Activated CD4-positive, alpha-beta T cell treated with anti-CD3 and anti-CD28 coated beads for 24 hours (primary cell): ENCODE results near the gene RAB12.
"Not testable (repeated sequence)": the region's sequence is repeated elsewhere in the genome, so short reads cannot be mapped to it uniquely, and the experiment has no call there.

Source experiments
- DNase-seq, 2 donors: peaks; one replicate each; pipeline ENCODE4 v3.0.0-alpha.2; 2020; ENCODE audit warnings: low read depth in 2 of 2

The RAB12 gene

DNA sequence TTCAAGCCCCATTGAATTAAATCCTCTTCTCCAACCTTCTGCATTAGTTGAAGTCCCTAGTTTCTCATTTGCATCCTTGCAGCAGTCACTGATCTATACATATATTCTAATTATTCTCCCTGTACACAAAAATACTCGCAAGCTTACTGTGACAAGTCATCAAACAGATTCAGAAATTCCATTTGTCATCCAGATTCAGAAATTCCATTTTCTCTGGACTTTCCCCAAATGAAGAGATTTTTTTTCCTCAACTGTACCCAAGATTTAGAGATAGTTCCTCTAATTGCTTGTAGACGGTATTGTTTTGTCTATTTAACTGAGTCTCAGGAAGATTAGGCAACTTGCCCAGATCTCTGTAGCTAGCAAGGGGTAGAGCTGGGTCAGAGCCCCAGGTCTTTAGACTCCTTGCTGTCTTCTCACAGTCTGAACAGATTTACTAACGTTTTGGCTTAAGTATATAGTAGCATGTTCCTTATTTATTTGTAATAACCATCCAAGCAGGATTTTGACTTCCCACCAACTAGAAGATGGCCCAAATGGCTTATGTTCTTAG lies 34.2 kb downstream of the RAB12 start:
- no peak for DNase-seq

DNA sequence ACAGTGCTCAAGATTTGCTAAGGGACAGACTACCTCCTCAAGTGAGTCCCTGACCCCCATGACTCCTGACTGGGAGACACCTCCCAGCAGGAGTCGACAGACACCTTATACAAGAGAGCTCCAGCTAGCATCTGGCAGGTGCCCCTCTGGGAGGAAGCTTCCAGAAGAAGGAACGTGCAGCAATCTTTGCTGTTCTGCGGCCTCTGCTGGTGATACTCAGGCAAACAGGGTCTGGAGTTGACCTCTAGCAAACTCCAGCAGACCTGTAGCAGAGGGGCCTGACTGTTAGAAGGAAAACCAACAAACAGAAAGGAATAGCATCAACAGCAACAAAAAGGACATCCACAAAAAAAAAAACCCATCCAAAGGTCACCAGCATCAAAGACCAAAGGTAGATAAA lies 38.1 kb downstream of the RAB12 start:
- DNase-seq, result not testable (repeated sequence)

DNA sequence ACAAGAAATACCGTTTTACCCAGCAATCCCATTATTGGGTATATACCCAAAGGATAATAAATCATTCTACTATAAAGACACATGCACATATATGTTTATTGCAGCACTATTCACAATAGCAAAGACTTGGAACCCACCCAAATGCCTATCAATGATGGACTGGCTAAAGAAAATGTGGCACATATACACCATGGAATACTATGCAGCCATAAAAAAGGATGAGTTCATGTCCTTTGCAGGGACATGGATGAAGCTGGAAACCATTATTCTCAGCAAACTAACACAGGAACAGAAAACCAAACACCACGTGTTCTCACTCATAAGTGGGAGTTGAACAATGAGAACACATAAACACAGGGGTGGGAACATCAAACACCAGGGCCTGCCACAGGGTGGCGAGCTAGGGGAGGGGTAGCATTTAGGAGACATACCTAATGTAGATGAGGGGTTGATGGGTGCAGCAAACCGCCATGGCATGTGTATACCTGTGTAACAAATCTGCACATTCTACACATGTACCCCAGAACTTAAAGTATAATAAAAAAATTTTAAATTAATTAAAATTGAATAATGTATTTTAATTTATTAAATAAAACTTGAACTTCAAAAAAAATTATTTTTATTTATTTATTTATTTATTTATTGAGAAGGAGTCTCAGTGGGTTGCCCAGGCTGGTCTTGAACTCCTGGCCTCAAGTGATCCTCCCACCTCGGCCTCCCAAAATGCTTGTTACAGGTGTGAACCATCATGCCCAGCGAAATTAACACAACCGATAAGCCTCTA lies 42.4 kb downstream of the RAB12 start:
- DNase-seq, result not testable (repeated sequence)

DNA sequence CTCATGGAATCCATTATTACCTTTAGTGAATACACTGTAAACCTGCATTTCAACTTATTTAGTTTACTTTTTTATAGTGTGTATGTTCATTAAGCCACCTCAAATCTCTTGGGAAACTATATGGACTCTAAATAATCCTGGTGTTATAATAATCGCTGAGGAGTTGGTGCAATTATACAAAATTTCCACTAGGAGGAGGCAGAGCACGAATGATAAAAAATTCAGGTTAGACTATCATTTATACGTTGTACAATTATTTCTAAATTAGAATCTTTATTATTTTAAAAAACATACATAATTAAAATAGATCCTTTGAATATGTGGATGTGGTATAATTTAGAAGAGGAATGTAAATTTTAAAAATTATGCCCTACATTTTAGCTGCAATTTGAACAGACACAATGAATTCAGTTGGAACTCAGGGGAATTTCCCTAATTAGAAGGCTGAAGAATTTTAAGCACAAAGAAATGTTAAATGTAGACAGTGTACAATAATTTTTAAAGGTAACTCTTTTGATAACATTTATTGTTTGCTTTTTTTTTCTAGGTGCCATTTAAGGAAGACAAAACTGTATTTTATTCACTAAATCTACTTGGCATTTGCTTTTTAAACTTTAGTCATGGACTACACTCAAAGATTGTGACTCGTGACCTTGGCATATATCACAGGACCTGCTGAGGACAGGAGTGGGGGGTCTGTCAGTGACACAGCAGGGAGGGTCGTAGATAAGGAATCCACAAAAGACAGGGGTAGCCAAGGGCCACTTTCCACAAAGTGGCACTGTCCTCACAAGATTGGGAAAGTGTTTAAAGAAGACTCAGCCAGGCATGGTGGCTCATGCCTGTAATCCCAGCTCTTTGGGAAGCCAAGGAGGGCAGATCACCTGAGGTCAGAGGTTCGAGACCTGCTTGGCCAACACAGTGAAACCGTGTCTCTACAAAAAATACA lies 45.5 kb downstream of the RAB12 start:
- DNase-seq, result no peak

DNA sequence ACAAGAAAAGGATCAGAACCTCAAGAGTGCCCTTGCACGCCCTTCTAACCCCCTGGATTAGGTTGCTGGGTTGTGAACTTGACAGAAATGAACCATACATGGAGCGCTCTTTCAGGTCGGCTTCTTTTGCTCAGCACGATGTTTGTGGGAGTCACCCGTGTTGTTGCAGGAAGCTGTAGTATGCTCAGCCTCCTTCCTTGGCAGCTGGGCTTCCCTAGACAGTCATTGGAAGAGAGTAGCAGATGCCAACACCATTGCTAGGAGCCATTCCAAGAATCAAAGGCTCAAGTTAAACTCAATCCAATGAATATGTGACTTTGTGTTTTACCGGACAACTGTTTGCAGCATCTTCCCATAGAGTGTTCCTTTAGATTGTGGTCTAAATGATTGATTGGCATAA lies 47.0 kb downstream of the RAB12 start:
- DNase-seq, result no peak

DNA sequence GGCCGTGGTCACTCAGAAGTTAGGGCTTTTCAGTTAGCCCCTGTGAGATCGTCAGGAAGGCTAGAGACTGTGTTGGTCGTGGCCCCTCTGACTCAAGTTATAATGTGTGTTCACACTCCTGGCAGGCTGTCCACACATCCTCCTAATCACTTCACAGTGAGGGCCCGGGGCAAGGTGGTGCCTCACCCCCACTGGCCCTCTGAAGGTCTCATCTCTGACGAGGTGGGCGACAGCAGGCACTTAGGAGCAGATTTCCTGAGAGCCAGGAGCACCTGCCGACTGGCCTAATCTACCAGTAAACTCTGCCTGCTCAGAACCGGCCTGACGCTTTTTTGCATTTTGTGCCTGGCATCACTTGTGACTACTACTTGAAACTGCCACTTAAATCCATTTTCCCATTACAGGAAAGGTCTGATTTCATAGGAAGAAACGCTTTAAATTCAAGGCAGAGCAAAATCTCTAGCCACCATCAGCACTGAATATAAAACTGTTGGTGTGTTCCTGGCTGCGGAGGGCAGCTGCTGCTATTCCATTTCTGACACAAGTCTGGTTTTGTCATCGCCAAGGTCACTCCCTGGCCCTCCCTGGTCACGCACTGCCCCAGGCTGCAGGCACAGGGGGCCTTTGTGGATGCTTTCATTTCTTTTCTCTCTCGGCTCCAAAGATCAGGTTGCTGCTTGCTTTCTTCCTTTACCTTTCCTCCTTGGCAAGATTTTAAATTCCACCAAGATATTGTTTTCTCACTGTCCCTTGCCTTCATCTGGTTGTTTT lies 48.0 kb downstream of the RAB12 start:
- DNase-seq, result no peak

DNA sequence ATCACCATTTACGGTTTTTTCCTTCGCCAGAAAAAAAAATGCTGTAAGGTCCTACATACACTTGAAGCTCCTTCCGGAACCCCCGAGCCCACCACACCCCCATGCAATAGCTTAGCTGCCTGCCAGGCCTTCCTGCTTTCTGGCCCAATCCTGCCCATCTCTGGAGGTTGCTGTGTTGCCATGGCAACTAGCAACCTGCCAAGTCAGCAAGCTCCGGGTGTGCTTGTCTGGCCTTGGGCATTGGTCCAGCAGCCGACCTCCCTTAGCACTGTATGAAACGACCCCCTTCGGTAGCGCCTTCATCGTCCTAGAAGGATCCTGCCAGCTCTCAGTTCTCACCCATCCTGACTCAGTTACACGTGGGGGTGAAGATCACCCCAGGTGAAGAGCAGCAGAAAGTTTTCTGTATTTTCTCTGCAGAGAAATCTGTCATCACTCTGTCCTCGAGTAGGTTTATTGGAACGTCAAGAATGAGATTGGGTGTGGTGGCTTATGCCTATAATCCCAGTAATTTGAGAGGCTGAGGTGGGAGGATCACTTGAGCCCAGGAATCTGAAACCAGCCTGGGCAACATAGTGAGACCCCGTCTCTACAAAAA lies 48.7 kb downstream of the RAB12 start:
- DNase-seq, result no peak

DNA sequence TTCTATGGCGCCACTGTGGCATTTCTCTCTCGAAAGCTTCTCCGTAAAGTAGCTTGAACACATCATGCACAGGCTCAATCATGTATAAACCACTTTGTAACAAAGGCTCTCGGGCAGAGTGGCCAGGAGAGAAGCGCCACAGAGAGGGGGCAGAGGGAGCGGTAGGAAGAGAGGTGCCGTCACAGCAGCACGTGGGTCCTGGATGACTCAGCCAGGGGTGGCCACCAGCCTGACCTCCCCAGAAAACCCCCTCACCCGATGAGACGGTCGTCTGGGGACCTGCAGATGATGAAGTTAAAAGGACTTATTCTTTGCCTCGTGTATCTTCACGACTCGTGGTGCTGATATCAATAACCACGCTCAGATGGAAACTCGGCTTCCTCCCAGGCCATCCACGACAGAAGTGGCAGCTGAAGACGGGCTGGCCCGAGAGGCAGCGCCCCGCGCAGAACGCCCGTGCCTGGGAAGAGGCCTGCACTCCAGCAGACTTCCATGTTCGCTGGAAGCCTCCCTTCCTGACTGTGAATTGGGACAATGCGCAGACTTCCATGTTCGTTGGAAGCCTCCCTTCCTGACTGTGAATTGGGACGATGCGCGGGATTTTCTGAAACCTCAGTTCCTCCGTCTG lies 49.7 kb downstream of the RAB12 start:
- no peak for DNase-seq

DNA sequence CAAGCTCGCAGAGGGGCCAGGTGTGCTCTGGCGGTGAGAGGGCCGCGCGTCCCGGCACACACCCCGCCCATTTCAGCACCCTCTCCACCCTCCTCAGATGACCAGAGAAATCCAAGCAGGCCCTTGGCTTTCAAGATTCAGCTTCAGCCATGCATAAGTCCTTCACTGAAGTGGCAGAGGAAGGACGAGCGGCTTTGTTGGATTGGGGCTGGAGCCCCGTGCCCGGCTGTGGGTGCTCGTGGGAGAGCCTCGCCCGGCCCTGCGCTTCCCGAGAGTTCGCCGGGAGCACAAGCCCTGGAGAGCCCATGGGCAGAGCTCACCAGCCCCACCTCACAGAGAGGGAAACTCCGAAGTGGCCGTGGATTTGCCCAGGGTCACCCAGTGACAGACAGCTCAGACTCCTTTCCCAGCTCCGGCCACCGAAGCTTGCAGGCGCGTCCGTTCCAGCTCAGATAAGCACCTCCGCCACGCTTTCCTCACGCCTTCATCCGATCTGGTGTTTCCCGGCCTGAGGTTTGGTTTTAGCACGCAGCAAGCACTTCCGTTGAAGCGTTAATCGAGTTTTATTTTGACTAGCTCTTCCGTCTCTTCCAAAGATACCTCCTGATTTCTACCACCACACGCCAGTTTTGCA lies 50.5 kb downstream of the RAB12 start:
- no peak for DNase-seq

DNA sequence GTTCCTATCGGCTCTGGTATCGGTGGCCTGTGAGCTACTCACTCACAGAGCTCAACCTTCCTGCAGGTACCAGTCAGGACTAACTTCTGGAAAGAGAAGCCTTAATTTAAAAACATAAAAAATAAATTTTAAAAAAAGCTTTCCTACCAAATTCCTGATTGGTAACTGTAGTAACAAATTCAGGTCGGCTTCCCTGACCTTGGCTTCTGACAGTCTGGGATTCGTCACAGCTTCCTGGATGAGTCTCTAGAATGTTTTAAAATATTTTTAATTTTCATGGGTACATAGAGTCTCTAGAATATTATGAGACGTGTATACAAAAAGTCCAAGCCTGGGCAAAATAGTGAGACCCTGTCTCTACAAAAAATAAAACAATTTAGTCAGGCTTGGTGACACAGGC lies 51.1 kb downstream of the RAB12 start:
- no peak for DNase-seq

DNA sequence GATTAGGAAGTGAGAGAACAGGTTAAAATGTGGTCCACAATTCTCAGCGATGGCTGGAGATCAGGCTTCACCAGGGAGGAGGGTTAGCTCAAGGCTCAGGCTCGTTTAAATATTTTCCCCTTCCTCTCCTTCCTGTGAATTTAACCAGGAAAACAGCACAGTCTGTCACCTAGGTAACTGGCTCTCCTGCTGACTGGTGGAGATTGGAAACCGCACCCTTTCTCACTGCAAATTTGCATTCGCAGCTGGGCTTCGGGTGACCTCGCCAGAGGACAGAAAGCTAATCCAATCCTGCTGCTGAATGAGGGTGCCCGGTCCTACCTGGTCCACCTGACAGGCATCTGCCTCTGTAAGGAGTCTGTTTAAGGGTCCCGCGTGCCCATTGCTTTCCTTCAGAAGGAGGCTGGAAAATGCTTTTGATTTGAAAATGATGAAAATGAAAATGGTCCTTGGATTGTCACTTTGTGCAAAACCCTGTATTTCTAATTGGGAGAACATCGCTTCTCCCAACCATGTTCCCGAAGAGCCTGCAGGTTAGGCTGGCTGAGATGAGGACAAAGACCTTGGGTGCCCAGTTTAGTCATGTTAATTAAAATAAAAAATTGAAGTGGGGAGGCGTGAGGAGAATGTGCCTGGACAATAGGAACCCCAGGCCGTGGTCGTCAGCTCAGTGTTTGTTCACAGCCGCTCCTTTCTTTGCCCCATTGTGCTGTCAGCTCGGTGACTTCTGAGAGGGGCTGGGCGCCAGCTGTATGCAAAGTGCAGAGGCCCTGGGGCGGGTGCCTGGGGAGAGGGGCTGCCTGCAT lies 52.7 kb downstream of the RAB12 start:
- no peak for DNase-seq

DNA sequence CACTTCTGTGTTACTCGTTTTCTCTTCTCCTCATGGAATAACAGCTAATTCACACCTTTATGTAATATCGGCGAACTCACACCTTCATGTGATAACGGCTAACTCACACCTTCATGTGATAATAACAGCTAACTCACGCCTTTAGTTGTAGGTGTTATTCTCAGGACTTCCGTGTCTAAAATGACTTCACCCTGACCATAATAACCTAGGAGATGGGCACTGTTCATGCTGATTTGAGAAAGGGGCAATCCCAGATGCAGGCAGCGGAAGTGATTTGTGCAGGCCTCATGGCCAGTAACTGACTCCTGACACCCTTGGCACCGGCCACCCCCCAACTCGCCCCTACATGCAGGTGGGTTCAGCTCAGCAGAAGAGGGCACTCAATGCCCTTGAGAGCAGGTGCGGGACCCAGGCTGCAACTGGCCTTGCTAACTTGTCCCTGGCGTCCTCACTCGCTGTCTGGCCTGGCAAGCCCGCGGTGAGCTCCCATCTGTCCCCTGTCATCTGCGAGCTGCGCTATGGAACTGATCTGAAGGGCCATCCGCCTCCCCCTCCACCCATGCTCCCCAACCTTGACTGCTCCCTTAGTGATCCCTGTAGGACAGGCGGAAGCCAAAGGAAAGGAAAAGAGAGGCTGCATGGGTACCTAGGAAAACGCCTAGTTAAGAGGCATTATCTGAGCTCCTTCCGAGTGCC lies 53.5 kb downstream of the RAB12 start:
- DNase-seq, result no peak

DNA sequence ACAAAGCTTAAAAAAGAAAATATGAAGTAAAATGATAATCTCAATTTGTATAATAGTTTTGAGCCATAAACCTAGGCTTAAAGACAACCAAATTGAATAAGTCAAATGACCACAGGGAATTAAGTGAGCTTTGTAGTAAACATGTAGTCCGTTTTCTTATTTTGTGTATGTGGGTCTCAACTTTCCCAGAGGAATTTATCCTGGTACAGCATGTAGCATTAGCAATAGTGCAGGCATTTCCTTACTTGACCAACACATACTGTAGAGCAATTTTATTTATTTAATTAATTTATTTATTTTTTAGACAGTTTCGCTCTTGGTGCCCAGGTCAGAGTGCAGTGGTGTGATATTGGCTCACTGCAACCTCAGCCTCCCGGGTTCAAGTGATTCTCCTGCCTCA lies 58.6 kb downstream of the RAB12 start:
- DNase-seq, result no peak

DNA sequence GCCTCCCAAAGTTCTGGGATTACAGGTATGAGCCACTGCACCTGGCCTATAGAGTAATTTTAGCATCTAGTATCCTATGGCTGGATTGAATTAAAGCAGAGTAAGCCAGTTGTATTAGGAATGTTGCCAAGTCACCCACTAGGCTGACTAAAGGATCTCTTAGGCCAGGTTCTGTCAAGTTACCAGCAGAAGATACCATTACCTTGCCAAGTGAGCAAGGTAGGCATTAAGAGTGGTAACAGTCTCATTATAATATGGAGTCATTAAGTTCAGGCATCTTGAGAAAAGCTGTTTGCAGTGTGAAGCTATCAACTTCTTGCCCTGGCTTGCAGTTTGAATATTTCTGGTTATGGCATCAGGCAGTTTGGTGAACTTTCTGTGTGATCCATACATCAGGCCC lies 59.1 kb downstream of the RAB12 start:
- DNase-seq, result no peak

DNA sequence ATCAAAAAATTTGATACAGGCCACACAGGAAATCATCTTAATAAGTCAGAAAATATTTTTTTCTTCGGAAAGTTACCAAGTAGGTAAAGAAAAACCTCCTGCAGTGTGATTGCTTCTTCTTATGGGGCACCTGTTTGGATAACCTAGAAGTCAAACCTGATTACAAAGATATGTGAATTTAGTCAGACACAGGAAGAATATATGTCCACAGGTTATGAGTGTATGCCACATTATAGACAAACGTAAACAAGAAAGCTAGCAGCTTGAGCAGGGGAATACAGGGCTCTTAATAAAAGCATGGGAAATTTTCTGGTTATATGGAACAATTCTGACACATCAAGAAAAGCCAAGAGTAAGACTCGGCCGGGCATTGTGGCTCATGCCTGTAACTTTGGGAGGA lies 60.3 kb downstream of the RAB12 start:
- DNase-seq, result no peak

DNA sequence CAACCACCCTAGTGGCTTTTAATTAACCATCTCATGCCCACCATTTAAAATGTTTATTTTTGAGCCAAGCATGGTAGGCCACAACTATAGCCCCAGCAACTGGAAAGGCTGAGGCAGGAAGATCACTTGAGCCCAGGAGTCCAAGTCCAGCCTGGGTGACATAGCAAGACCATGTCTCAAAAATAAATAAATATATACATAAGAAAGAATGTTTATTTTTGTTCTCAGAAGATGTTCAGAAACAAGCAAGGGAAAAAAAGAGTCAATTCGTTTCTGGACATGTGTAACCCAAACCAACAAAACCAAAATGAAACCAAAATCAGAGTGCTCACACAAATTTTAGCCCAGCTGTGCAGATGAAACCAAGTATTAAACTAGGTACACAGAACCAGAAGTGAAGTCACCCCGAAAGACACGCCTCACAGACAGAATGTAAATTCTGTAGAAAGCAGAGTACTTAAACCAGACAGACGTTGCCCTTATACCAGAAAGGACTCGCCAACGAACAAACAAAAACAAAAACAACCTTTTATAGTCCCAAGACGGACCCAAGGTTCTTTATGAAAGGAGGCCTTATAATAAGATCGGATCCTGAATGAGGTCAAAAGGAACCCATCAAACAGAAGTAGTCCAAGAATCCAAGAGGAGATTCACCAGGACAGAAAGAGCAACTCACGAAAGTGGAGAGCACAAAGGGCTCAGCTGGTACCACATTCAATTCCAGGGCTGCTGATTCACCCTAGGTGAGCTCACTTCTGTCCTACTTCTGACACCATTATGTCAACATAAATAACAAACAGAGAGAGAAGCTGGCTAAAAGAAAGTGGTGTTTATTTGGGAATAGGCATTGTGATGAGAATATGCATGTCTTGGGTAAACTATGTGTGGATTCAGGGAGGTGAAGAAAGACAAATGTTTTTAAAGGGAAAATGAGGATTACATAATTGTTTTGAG lies 64.3 kb downstream of the RAB12 start:
- no peak for DNase-seq

DNA sequence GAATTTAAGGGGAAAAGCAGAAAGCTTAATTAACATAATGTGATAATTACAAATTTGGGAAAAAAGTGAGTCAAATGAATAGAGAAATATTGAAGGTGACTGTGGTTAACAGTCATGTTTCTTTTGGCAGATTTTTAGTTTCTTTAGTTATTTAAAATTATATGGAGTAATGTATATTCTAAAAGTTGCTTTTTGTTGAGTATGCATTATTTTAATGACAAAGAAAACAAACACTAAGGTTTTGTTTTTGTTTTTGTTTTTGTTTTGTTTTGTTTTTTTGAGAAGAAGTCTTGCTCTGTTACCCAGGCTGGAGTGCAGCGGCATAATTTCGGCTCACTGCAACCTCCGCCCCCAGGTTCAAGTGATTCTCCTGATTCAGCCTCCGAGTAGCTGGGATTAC lies 65.8 kb downstream of the RAB12 start:
- DNase-seq, result no peak

DNA sequence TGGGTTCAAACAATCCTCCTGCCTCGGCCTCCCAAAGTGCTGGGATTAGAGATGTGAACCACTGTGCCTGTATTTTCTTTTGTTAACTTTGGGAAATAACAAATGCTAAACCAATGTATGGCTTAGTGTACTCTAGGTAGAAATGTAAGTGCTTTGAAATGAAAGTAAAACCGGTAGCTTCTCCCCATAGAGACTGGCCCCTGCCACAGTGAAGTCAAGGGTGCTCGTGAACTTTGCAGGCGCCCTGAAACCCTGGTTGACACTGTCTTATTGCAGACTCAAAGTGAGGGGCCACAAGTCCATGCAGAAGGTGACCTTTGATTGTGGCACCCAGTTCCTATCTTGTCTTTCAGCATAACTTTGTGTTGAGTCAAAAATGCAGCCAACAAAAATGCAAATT lies 72.0 kb downstream of the RAB12 start:
- no peak for DNase-seq
